ENCODE data around the gene ST6GALNAC4. TPM values are rescaled to one million over a fixed set of nuclear protein-coding genes. Genes with fewer than 3 reads are reported as not detected.

Gene ST6GALNAC4
- total and polyA plus RNA-seq, 9 of the 15 experiments (the other 6 are each of a cell fraction or from before 2014, with no cell fraction given) = 2.6 to 43.1 (median 15.4) TPM

GRCh38 chr9:127869310-127870152 lies 47.3 kb downstream of the ST6GALNAC4 start (continued):
- TF ChIP-seq, protein P1, sequence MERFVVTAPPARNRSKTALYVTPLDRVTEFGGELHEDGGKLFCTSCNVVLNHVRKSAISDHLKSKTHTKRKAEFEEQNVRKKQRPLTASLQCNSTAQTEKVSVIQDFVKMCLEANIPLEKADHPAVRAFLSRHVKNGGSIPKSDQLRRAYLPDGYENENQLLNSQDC (CRISPR knock-in tag; IDR thresholded peaks at IDR 0.05) = 0 out of 2 replicates have a peak, but pooled peaks have one; percentile 33
- TF ChIP-seq NFIX (CRISPR knock-in tag; IDR thresholded peaks at IDR 0.05; ENCODE audit: low read depth) (no peak), FOXJ2 (tag; IDR thresholded peaks at IDR 0.05) (no peak), CC2D1A (IDR thresholded peaks at IDR 0.05) (peak; percentile 87), MYC (IDR thresholded peaks at IDR 0.05; ENCODE audit: low read depth, low read length) (peak; percentile 69), MYC (CRISPR knock-in tag; IDR thresholded peaks at IDR 0.05; ENCODE audit: borderline replicate concordance, low read depth) (no peak), SUPT5H (IDR thresholded peaks at IDR 0.05) (no peak), LARP7 (IDR thresholded peaks at IDR 0.05) (no peak), ZNF583 (CRISPR knock-in tag; IDR thresholded peaks at IDR 0.05) (0 out of 2 replicates have a peak, but pooled peaks have one; percentile 65), ESRRA (IDR thresholded peaks at IDR 0.05; ENCODE audit: borderline replicate concordance, low read depth) (0 out of 2 replicates have a peak, but pooled peaks have one; percentile 38), JUND (IDR thresholded peaks at IDR 0.05; ENCODE audit: borderline replicate concordance, low read depth, low read length) (peak; percentile 51; the same call in 1 of the 2 replicates), JUND (tag; IDR thresholded peaks at IDR 0.05; ENCODE audit: borderline replicate concordance, low read depth, low read length) (peak; percentile 15; the same call in 1 of the 3 replicates), RAD21 (CRISPR knock-in tag; conservative IDR thresholded peaks at IDR 0.05 in 1 of 2, IDR thresholded peaks at IDR 0.05 in 1 of 2) (peak; percentile 97 to 98), BCOR (IDR thresholded peaks at IDR 0.05) (peak; percentile 56; the same call in 1 of the 2 replicates), YBX1 (IDR thresholded peaks at IDR 0.05) (no peak), SMARCC2 (IDR thresholded peaks at IDR 0.05; ENCODE audit: low read depth) (no peak), RREB1 (CRISPR knock-in tag; IDR thresholded peaks at IDR 0.05) (0 out of 2 replicates have a peak, but pooled peaks have one; percentile 39)
- TF ChIP-seq, protein P2, sequence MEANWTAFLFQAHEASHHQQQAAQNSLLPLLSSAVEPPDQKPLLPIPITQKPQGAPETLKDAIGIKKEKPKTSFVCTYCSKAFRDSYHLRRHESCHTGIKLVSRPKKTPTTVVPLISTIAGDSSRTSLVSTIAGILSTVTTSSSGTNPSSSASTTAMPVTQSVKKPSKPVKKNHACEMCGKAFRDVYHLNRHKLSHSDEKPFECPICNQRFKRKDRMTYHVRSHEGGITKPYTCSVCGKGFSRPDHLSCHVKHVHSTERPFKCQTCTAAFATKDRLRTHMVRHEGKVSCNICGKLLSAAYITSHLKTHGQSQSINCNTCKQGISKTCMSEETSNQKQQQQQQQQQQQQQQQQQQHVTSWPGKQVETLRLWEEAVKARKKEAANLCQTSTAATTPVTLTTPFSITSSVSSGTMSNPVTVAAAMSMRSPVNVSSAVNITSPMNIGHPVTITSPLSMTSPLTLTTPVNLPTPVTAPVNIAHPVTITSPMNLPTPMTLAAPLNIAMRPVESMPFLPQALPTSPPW (CRISPR knock-in tag; IDR thresholded peaks at IDR 0.05) = peak; percentile 59
- TF ChIP-seq, protein P3, sequence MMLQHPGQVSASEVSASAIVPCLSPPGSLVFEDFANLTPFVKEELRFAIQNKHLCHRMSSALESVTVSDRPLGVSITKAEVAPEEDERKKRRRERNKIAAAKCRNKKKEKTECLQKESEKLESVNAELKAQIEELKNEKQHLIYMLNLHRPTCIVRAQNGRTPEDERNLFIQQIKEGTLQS (IDR thresholded peaks at IDR 0.05) = no peak
- TF ChIP-seq, protein P3 (CRISPR knock-in tag; conservative IDR thresholded peaks at IDR 0.05) = no peak
